ENCODE data around the gene TECTA. TPM values are rescaled to one million over a fixed set of nuclear protein-coding genes. Genes with fewer than 3 reads are reported as not detected.
A peak's percentile ranks its signal among the peaks of the same experiment; 100 is the strongest.

TECTA gene
- total RNA-seq, 4 donors from 2014 or later, result 0.87 to 3.1 (median 2.0) TPM

DNA sequence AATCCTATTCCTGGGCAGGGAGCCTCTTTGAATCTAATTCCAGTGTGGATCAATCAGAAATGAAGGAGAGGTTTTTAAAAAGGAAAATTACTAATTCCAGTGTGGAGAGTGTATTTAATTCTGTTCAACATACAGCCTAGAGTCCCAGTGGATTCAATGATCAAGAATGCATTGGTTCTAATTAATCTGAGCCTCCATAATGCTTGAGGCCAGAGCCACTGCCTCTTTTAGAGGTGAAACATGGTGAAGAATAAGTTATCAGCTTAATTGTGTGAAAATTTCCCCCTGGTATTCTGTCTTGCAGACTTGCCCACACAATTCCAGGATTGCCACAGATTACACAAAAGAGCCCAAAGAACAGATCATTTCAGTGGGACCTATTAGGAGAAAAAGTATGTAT, 87.7 kb downstream of the TECTA start:
- H3K4me3 ChIP-seq, result no peak overlapping the region
- TF ChIP-seq, protein P1, sequence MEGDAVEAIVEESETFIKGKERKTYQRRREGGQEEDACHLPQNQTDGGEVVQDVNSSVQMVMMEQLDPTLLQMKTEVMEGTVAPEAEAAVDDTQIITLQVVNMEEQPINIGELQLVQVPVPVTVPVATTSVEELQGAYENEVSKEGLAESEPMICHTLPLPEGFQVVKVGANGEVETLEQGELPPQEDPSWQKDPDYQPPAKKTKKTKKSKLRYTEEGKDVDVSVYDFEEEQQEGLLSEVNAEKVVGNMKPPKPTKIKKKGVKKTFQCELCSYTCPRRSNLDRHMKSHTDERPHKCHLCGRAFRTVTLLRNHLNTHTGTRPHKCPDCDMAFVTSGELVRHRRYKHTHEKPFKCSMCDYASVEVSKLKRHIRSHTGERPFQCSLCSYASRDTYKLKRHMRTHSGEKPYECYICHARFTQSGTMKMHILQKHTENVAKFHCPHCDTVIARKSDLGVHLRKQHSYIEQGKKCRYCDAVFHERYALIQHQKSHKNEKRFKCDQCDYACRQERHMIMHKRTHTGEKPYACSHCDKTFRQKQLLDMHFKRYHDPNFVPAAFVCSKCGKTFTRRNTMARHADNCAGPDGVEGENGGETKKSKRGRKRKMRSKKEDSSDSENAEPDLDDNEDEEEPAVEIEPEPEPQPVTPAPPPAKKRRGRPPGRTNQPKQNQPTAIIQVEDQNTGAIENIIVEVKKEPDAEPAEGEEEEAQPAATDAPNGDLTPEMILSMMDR (IDR thresholded peaks at IDR 0.05), result no peak
- no peak for TF ChIP-seq EP300 (IDR thresholded peaks at IDR 0.05)
- no peak for TF ChIP-seq POLR2A (IDR thresholded peaks at IDR 0.05)
- DNase-seq (ENCODE audit: low spot score in 2 of 2), result no peak
- no peaks in the 10 kb centered on the region for H3K4me1 ChIP-seq
- no peaks in the 10 kb centered on the region for H3K36me3 ChIP-seq
- H3K9me3 ChIP-seq, result no peaks in the 10 kb centered on the region
- no peak overlapping the region for H3K27ac ChIP-seq
- no peaks in the 10 kb centered on the region for H3K27me3 ChIP-seq

DNA sequence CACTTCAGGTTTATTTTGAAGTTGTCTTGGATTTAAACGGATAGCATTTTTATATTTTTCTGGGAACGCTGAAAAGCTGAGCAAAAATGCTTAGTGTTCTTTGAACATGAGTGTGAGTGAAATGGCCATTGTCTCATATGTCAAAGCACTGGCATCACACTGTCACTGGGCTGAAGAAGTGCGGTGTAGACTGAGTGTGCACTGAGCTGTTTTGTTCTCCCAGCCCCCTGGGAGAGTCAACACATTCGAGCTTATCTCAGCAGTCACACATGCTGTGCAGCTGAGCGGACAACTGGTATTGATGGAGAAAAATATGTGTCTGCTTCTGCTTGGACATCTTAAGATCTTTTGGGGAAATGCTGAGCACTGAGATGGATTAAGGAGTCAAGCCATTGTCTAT, 90.8 kb downstream of the TECTA start:
- 65 to 69% methylated on average over 5 of the region's 5 CpGs for WGBS, 2 donors
- no peaks in the 10 kb centered on the region for H3K36me3 ChIP-seq
- H3K9me3 ChIP-seq, result no peaks in the 10 kb centered on the region
- H3K4me1 ChIP-seq, result peaks cover 0 to 5% (median 0%) of the 10 kb centered on the region in 4 donors
- no peak overlapping the region for H3K4me3 ChIP-seq
- TF ChIP-seq POLR2A (IDR thresholded peaks at IDR 0.05) (no peak), EP300 (IDR thresholded peaks at IDR 0.05) (no peak)
- TF ChIP-seq, protein P1 (IDR thresholded peaks at IDR 0.05), result no peak
- DNase-seq (ENCODE audit: low spot score in 2 of 2), result no peak
- no peaks in the 10 kb centered on the region for H3K27me3 ChIP-seq
- H3K27ac ChIP-seq, result no peak overlapping the region

DNA sequence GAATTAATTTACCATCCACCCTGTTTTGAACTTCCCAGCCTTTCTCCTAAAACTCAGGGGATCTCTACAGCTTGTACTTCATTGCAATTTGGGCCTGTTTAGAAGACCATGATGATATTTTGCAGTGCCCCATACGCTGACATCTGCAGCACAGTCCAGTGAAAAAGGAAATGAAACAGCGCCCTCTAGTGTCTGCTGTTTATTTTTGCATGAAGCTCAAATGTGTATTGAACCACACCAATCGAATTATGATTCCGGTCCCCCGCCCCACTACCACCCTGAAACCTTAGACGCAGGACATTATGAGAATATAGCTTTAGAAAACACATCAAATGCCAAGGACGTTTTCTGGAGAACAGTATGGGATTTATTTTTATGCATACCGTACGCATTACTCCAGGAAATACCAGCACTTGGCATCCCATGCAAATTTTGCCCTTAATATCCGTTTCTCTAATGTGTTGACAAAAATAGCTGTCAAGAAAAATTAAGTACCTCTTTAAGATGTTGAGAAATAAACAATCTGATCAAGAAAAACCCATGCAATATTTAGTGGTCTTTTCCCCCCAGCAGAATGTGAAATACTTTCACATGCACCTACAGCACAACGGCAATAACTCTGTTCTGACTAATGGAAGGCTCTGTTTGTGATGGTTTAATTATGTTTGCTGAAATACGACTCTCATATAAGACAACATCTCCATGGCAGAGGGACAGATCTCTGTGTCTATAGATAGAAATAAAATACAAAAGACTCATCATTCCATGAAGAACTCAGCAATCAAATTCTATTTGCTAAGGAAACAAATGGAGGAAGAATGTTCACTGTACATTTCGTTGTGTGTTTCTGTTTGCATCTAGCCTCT, 93.9 kb downstream of the TECTA start:
- Histone ChIP-seq H3K4me3 (no peak overlapping the region), H3K9me3 (no peaks in the 10 kb centered on the region), H3K4me1 (peaks cover 0 to 5% (median 0%) of the 10 kb centered on the region in 4 donors), H3K27me3 (no peaks in the 10 kb centered on the region), H3K27ac (no peak overlapping the region), H3K36me3 (no peaks in the 10 kb centered on the region)
- TF ChIP-seq EP300 (IDR thresholded peaks at IDR 0.05) (no peak), POLR2A (IDR thresholded peaks at IDR 0.05) (no peak)
- TF ChIP-seq, protein P1 (IDR thresholded peaks at IDR 0.05), result peak; percentile 64 to 85 (median 74)
- 11 to 15% methylated on average over 13 of the region's 13 CpGs for WGBS, 2 donors
- DNase-seq (ENCODE audit: low spot score in 2 of 2), result peak in 1 of 2 donors; percentile 77

DNA sequence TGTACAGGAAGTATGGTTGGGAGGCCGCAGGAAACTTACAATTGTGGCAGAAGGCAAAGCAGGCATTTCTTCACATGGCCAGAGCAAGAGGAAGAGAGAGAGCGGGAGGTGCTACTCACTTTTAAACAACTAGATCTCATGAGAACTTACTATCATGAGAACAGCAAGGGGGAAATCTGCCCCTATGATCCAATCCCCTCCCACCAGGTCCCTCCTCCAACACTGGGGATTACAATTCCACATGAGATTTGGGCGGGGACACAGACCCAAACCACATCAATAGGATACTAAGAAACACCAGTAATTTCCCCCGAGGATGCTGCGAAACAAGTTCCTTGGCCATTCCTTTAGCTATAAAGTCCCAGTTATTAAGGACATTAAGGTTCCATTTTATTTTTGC, 97.4 kb downstream of the TECTA start:
- H3K9me3 ChIP-seq, result no peaks in the 10 kb centered on the region
- no peaks in the 10 kb centered on the region for H3K27me3 ChIP-seq
- no peaks in the 10 kb centered on the region for H3K36me3 ChIP-seq
- H3K4me1 ChIP-seq, result peaks cover 0 to 5% (median 0%) of the 10 kb centered on the region in 4 donors
- WGBS, 2 donors, result 72 to 75% methylated on average over 5 of the region's 5 CpGs
- H3K27ac ChIP-seq, result no peak overlapping the region
- H3K4me3 ChIP-seq, result no peak overlapping the region
- DNase-seq (ENCODE audit: low spot score in 2 of 2), result no peak
- no peak for TF ChIP-seq POLR2A (IDR thresholded peaks at IDR 0.05)
- no peak for TF ChIP-seq EP300 (IDR thresholded peaks at IDR 0.05)
- TF ChIP-seq, protein P1 (IDR thresholded peaks at IDR 0.05), result no peak

DNA sequence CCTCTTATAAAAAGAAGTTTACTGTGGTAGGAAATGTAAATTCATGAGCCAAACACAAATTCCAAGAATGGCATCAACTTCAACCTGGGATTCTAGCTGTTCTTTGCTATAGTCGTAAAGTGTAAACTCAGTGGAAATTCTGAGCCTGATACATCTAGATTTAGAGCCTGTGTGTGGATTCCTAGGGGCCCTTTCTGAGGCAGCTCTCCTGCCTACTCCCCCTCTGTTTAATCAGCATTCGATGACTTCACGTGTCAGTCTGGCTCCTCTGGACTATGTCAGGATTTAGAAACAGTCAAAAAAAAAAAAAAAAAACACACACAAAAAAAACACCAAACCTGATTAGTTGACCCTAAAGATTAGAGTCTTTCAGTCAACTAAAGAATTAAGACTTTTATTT, 98.5 kb downstream of the TECTA start:
- Histone ChIP-seq H3K4me1 (peaks cover 0 to 5% (median 0%) of the 10 kb centered on the region in 4 donors), H3K4me3 (no peak overlapping the region), H3K27ac (no peak overlapping the region), H3K36me3 (no peaks in the 10 kb centered on the region), H3K27me3 (peaks cover 0 to 3% of the 10 kb centered on the region in 2 donors), H3K9me3 (no peaks in the 10 kb centered on the region)
- no peak for TF ChIP-seq EP300 (IDR thresholded peaks at IDR 0.05)
- TF ChIP-seq POLR2A (IDR thresholded peaks at IDR 0.05), result no peak
- TF ChIP-seq, protein P1 (IDR thresholded peaks at IDR 0.05), result no peak
- DNase-seq (ENCODE audit: low spot score in 2 of 2), result no peak
- 44 to 47% methylated on average over 3 of the region's 3 CpGs for WGBS, 2 donors

Measured in tibial nerve (tissue), 4 donors.